SU-DHL-6 (cell line): ENCODE data around the gene SYK.

Source experiments
- EZH2phosphoT487 ChIP-seq: fragments of 200-600 bp; sonication (generic), shearing (Covaris generic); conservative IDR thresholded peaks from 2 replicates; pipeline ENCODE4 v1.6.1; 2018; ENCODE audit warnings: mild to moderate bottlenecking, antibody characterized with exemption, low read length, moderate library complexity, mixed read lengths
- TF ChIP-seq, protein P1 (sequence below): fragments of 200-600 bp; sonication (generic); IDR thresholded peaks from one replicate; pipeline ENCODE4 v1.5.1; 2017; ENCODE audit warnings: antibody characterized with exemption, mild to moderate bottlenecking, low read length, moderate library complexity; ENCODE audit not compliant: insufficient read depth, poor library complexity, severe bottlenecking

DNA sequence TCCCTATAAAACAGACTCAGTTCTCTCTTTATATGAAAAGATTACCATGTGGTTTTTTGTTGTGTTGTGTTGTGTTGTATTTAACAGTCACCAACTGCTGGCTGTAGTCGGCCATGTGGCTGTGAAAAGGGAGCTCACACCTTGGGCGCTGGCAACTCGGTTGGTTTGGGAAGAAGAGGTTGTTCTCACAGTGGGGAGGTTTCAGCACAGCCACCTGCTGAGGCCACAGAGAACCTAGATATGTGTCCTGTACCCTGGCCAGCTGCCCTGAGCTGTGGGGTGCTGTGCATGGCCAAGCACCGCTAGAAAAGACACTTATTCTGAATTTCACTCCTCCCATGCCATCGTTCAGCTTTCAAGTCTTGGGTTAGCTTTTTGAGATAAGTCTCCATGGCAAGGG is 58.8 kb downstream of the SYK start:
- TF ChIP-seq, protein P1, sequence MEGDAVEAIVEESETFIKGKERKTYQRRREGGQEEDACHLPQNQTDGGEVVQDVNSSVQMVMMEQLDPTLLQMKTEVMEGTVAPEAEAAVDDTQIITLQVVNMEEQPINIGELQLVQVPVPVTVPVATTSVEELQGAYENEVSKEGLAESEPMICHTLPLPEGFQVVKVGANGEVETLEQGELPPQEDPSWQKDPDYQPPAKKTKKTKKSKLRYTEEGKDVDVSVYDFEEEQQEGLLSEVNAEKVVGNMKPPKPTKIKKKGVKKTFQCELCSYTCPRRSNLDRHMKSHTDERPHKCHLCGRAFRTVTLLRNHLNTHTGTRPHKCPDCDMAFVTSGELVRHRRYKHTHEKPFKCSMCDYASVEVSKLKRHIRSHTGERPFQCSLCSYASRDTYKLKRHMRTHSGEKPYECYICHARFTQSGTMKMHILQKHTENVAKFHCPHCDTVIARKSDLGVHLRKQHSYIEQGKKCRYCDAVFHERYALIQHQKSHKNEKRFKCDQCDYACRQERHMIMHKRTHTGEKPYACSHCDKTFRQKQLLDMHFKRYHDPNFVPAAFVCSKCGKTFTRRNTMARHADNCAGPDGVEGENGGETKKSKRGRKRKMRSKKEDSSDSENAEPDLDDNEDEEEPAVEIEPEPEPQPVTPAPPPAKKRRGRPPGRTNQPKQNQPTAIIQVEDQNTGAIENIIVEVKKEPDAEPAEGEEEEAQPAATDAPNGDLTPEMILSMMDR = no peak
- no peak for TF ChIP-seq EZH2phosphoT487
